Stimulated activated CD4-positive, alpha-beta T cell treated with anti-CD3 and anti-CD28 coated beads, Interleukin-1b, Interleukin-23, amount 100 ng/mL, for 24 hours (primary cell): ENCODE measurements around the gene TAF10.

Experiments used
- DNase-seq, 4 experiments: peaks; one replicate each; pipeline ENCODE4 v3.0.0-alpha.2; 2020; ENCODE audit warnings: low read depth in 4 of 4, low spot score in 1 of 4

The TAF10 gene

GRCh38 chr11:6612213-6613041, at the start of gene TAF10:
TAF10 (minus strand) TSS chr11:6612216; CDS start chr11:6612189, 27 bp downstream.
- peak; percentile 88 to 94 (median 92) for DNase-seq

- no peak for DNase-seq
Measured at GRCh38 chr11:6660712-6661111, 48.7 kb upstream of the TAF10 start.

GRCh38 chr11:6658647-6659046, 46.6 kb upstream of the TAF10 start:
- no peak for DNase-seq

- DNase-seq: no peak
Measured at GRCh38 chr11:6657346-6657745, 45.3 kb upstream of the TAF10 start.

GRCh38 chr11:6656936-6657335, 44.9 kb upstream of the TAF10 start:
- no peak for DNase-seq

- no peak for DNase-seq
Measured at GRCh38 chr11:6656584-6656915, 44.5 kb upstream of the TAF10 start.

- DNase-seq: no peak
Measured at GRCh38 chr11:6655790-6656583, 44.0 kb upstream of the TAF10 start, which contains the start of gene DCHS1. DCHS1 (minus strand) TSS chr11:6655809; CDS start chr11:6641613, 14,196 bp downstream.

GRCh38 chr11:6655020-6655789, 43.2 kb upstream of the TAF10 start:
- DNase-seq: peak in 1 of 4 experiments; percentile 15

- DNase-seq: no peak
Measured at GRCh38 chr11:6654281-6655019, 42.4 kb upstream of the TAF10 start.

- no peak for DNase-seq
Measured at GRCh38 chr11:6653656-6654055, 41.6 kb upstream of the TAF10 start.

- DNase-seq: no peak
Measured at GRCh38 chr11:6653097-6653496, 41.1 kb upstream of the TAF10 start.

GRCh38 chr11:6652182-6652581, 40.2 kb upstream of the TAF10 start:
- DNase-seq: no peak

GRCh38 chr11:6650980-6651379, 39.0 kb upstream of the TAF10 start:
- peak in 1 of 4 experiments; percentile 24 for DNase-seq

GRCh38 chr11:6650104-6650503, 38.1 kb upstream of the TAF10 start:
- DNase-seq: no peak

GRCh38 chr11:6648501-6648900, 36.5 kb upstream of the TAF10 start:
- DNase-seq: no peak

GRCh38 chr11:6647836-6648235, 35.8 kb upstream of the TAF10 start:
- no peak for DNase-seq

GRCh38 chr11:6646918-6647679, 35.1 kb upstream of the TAF10 start:
- DNase-seq: no peak

GRCh38 chr11:6646576-6646917, 34.5 kb upstream of the TAF10 start:
- no peak for DNase-seq

GRCh38 chr11:6646071-6646470, 34.1 kb upstream of the TAF10 start:
- no peak for DNase-seq

- DNase-seq: no peak
Measured at GRCh38 chr11:6642957-6643356, 30.9 kb upstream of the TAF10 start.
